CD14-positive monocyte (primary cell): ENCODE measurements around the gene PPP3CA. TPM values are rescaled to one million over a fixed set of nuclear protein-coding genes. Genes with fewer than 3 reads are reported as not detected.

ENCODE experiments used
- DNase-seq, 3 donors: peaks; one replicate each; pipeline ENCODE4 v3.0.0-alpha.2; 2011 to 2022
- H2AFZ ChIP-seq: 2 replicates; pipeline ENCODE4 v1.6.0; 2012; ENCODE audit warnings: mild to moderate bottlenecking, low read depth, low read length, inconsistent platforms; ENCODE audit not compliant: insufficient read depth, poor library complexity, severe bottlenecking
- H3K27ac ChIP-seq, 2 donors: 1 replicate in 1 of 2; 2 replicates in 1 of 2; pipeline ENCODE4 v1.5.1; 2012 to 2013; ENCODE audit warnings: low read length in 2 of 2, control low read depth in 1 of 2, inconsistent platforms in 1 of 2, low read depth in 1 of 2, mild to moderate bottlenecking in 1 of 2
- H3K27me3 ChIP-seq, 2 donors: one replicate each; pipeline versions ENCODE4 v1.6.0 to v1.6.1; 2011 to 2013; ENCODE audit warnings: low read length in 2 of 2; ENCODE audit not compliant: control insufficient read depth in 2 of 2, insufficient read depth in 2 of 2
- H3K36me3 ChIP-seq, 2 donors: replicated peaks in 1 of 2; 1 replicate in 1 of 2; 2 replicates in 1 of 2; pipeline versions ENCODE4 v1.5.1 to v1.6.1; 2012 to 2013; ENCODE audit warnings: low read length in 2 of 2, control low read depth in 1 of 2, inconsistent platforms in 1 of 2, mild to moderate bottlenecking in 1 of 2; ENCODE audit not compliant: insufficient read depth in 2 of 2, control insufficient read depth in 1 of 2
- H3K4me1 ChIP-seq, 2 donors: 1 replicate in 1 of 2; 2 replicates in 1 of 2; pipeline versions ENCODE4 v1.5.1 to v1.6.1; 2012 to 2013; ENCODE audit warnings: low read length in 2 of 2, control low read depth in 1 of 2, inconsistent platforms in 1 of 2, mild to moderate bottlenecking in 1 of 2, moderate library complexity in 1 of 2; ENCODE audit not compliant: insufficient read depth in 2 of 2, control insufficient read depth in 1 of 2
- H3K4me2 ChIP-seq: replicated peaks from 2 replicates; pipeline ENCODE3; 2012; ENCODE audit warnings: low read length, moderate library complexity, mild to moderate bottlenecking; ENCODE audit not compliant: poor library complexity, severe bottlenecking; ENCODE audit errors: extremely low read depth
- H3K4me3 ChIP-seq, 3 experiments: fragments of 200-600 bp in 1 of 3; sonication (generic) in 1 of 3; replicated peaks in 1 of 3; 1 replicate in 2 of 3; 2 replicates in 1 of 3; pipeline ENCODE4 v1.5.1; 2011 to 2013; ENCODE audit warnings: low read length in 3 of 3, mild to moderate bottlenecking in 3 of 3, control low read depth in 2 of 3, low read depth in 2 of 3, inconsistent platforms in 1 of 3, moderate library complexity in 1 of 3
- H3K79me2 ChIP-seq: 2 replicates; pipeline ENCODE4 v1.6.0; 2012; ENCODE audit warnings: mild to moderate bottlenecking, control low read depth, inconsistent platforms, low read length, moderate library complexity; ENCODE audit not compliant: insufficient read depth
- H3K9ac ChIP-seq: 2 replicates; pipeline ENCODE4 v1.6.0; 2017; ENCODE audit warnings: low read length, mild to moderate bottlenecking; ENCODE audit not compliant: insufficient read depth, poor library complexity, severe bottlenecking
- H3K9me3 ChIP-seq, 2 donors: replicated peaks in 1 of 2; 1 replicate in 1 of 2; 2 replicates in 1 of 2; pipeline versions ENCODE4 v1.5.1 to v1.6.1; 2012 to 2013; ENCODE audit warnings: low read length in 2 of 2, control low read depth in 1 of 2; ENCODE audit not compliant: control insufficient read depth in 1 of 2, insufficient read depth in 1 of 2
- H4K20me1 ChIP-seq: 2 replicates; pipeline ENCODE4 v1.6.0; 2012; ENCODE audit warnings: mild to moderate bottlenecking, low read length, control low read depth, moderate library complexity; ENCODE audit not compliant: insufficient read depth
- H3K27ac Mint-ChIP-seq, 7 donors: one replicate each; pipeline ENCODE4 v1.8.0; 2020; ENCODE audit warnings: mild to moderate bottlenecking in 7 of 7, mixed read lengths in 7 of 7, moderate library complexity in 6 of 7, inconsistent platforms in 2 of 7
- H3K27me3 Mint-ChIP-seq, 3 donors: one replicate each; pipeline ENCODE4 v1.8.0; 2021 to 2022; ENCODE audit warnings: low read depth in 3 of 3, mild to moderate bottlenecking in 3 of 3, mixed read lengths in 3 of 3, moderate library complexity in 3 of 3, inconsistent platforms in 1 of 3
- H3K36me3 Mint-ChIP-seq, 2 donors: one replicate each; pipeline ENCODE4 v1.8.0; 2020; ENCODE audit warnings: mixed read lengths in 2 of 2, inconsistent platforms in 1 of 2, mild to moderate bottlenecking in 1 of 2
- H3K4me1 Mint-ChIP-seq: one replicate; pipeline ENCODE4 v1.8.0; 2020; ENCODE audit warnings: mild to moderate bottlenecking, mixed read lengths
- H3K4me3 Mint-ChIP-seq, 2 donors: one replicate each; pipeline ENCODE4 v1.8.0; 2020; ENCODE audit warnings: mild to moderate bottlenecking in 2 of 2, mixed read lengths in 2 of 2, moderate library complexity in 1 of 2
- H3K9me3 Mint-ChIP-seq, 7 donors: one replicate each; pipeline ENCODE4 v1.8.0; 2020 to 2022; ENCODE audit warnings: mixed read lengths in 7 of 7, mild to moderate bottlenecking in 6 of 7, moderate library complexity in 6 of 7, inconsistent platforms in 2 of 7
- WGBS: methylation state at CpG from one replicate; pipeline ENCODE4 v1.1.5; 2013; ENCODE audit warnings: missing lambda C conversion rate; ENCODE audit not compliant: insufficient coverage; 5-methylcytosine and 5-hydroxymethylcytosine counted together
- intact Hi-C, 2 donors: fragments of 100-400 bp; cut with micrococcal nuclease; formaldehyde crosslinking; loops; one replicate each; pipeline versions ENCODE4 v1.15.0 to v1.15.1; 2023
- polyA plus RNA-seq, 3 donors: library from polyadenylated mRNA; depleted of rRNA in 1 of 3; unstranded in 2 of 3; stranded (reverse) in 1 of 3; fragments of 300-500 nt in 2 of 3; fragments of >200 nt in 1 of 3; fragmentation: Illumina TruSeq in 2 of 3; gene quantifications; 1 replicate in 2 of 3; 2 replicates in 1 of 3; pipeline ENCODE4 v1.2.3, GENCODE V29; 2012 to 2021
- TF ChIP-seq, protein P1 (sequence below): fragments of 200-600 bp; IDR thresholded peaks from one replicate; pipeline ENCODE4 v1.8.0; 2022; ENCODE audit warnings: antibody characterized with exemption, mild to moderate bottlenecking

PPP3CA gene
- polyA plus RNA-seq, 3 donors: 5.1 to 9.7 (median 8.9) TPM

DNA sequence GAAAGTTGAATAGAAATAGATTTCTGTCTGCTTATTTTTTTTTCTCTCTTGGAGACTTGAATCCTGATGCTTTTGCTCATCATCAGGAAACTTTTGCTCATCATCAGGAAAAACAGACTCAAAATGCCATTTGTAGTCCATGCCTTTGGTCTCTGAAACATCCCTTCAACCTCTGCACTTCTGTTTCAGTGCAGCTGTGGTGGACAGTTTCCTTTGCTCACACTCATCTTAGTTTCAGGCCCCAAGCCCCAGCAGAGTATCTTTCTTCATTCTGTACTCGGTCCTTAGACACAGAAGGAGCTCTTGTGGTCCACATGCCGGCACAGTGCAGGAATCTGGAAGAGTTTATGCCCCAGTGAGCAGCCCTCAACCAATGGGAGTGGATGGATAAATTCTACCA is 337.9 kb downstream of the PPP3CA start:
- Mint-ChIP-seq H3K36me3 (no peaks in the 10 kb centered on the region), H3K27me3 (peaks cover 0 to 2% (median 2%) of the 10 kb centered on the region in 3 donors), H3K4me3 (no peak overlapping the region), H3K9me3 (peaks cover 0 to 3% (median 0%) of the 10 kb centered on the region in 7 donors), H3K4me1 (peaks cover 9% of the 10 kb centered on the region), H3K27ac (peak overlapping the region in 1 of 7 donors; percentile 9)
- no peak overlapping the region for H3K4me3 ChIP-seq
- no peaks in the 10 kb centered on the region for H3K27me3 ChIP-seq
- DNase-seq: no peak
- H3K36me3 ChIP-seq: no peaks in the 10 kb centered on the region
- 72% methylated on average over 2 of the region's 2 CpGs for WGBS
- H2AFZ ChIP-seq: no peak overlapping the region
- no peak overlapping the region for H3K4me2 ChIP-seq
- H3K9ac ChIP-seq: no peak overlapping the region
- TF ChIP-seq, protein P1, sequence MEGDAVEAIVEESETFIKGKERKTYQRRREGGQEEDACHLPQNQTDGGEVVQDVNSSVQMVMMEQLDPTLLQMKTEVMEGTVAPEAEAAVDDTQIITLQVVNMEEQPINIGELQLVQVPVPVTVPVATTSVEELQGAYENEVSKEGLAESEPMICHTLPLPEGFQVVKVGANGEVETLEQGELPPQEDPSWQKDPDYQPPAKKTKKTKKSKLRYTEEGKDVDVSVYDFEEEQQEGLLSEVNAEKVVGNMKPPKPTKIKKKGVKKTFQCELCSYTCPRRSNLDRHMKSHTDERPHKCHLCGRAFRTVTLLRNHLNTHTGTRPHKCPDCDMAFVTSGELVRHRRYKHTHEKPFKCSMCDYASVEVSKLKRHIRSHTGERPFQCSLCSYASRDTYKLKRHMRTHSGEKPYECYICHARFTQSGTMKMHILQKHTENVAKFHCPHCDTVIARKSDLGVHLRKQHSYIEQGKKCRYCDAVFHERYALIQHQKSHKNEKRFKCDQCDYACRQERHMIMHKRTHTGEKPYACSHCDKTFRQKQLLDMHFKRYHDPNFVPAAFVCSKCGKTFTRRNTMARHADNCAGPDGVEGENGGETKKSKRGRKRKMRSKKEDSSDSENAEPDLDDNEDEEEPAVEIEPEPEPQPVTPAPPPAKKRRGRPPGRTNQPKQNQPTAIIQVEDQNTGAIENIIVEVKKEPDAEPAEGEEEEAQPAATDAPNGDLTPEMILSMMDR: no peak
- intact Hi-C loops: no loop called here
- no peaks in the 10 kb centered on the region for H4K20me1 ChIP-seq
- H3K4me1 ChIP-seq: no peaks in the 10 kb centered on the region
- no peak overlapping the region for H3K27ac ChIP-seq
- H3K79me2 ChIP-seq: no peaks in the 10 kb centered on the region
- peaks cover 0 to 2% of the 10 kb centered on the region in 2 donors for H3K9me3 ChIP-seq

DNA sequence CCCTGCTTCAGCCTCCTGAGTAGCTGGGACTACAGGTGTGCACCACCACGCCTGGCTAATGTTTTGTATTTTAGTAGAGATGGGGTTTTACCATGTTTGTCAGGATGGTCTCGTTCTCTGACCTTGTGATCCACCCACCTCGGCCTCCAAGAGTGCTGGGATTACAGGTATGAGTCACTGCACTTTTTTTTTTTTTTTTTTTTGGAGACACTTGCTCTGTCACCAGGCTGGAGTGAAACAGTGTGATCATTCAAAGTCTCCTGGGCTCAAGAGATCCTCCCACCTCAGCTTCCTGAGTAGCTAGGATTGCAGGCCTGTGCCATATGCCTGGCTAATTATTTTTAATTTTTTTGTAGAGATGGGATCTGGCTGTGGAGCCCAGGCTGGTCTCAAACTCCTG is 338.8 kb downstream of the PPP3CA start:
- intact Hi-C loops: no loop called here

More for the DNA sequence above, 338.8 kb downstream of the PPP3CA start:
- Mint-ChIP-seq H3K9me3 (peaks cover 0 to 4% (median under 1%) of the 10 kb centered on the region in 7 donors), H3K27me3 (peaks cover 0 to 2% (median 1%) of the 10 kb centered on the region in 3 donors), H3K4me3 (no peak overlapping the region), H3K36me3 (no peaks in the 10 kb centered on the region), H3K4me1 (peaks cover 9% of the 10 kb centered on the region), H3K27ac (peak overlapping the region in 1 of 7 donors; percentile 68)
- Histone ChIP-seq H3K27ac (no peak overlapping the region), H3K9me3 (peaks cover 0 to 4% of the 10 kb centered on the region in 2 donors), H3K9ac (no peak overlapping the region), H3K4me2 (no peak overlapping the region), H3K4me1 (no peaks in the 10 kb centered on the region), H3K79me2 (no peaks in the 10 kb centered on the region), H4K20me1 (no peaks in the 10 kb centered on the region), H3K4me3 (no peak overlapping the region), H2AFZ (no peak overlapping the region), H3K27me3 (no peaks in the 10 kb centered on the region), H3K36me3 (no peaks in the 10 kb centered on the region)
- TF ChIP-seq, protein P1: no peak
- DNase-seq: no peak
- no CpG with 5 or more reads among the region's 3 CpGs for WGBS
